RWPE2 (cell line): ENCODE results near the gene PLCH1.
A peak's percentile ranks its signal among the peaks of the same experiment; 100 is the strongest.

Experiments
- ATAC-seq: fragments of 200-7000 bp; cut with Tn5 transposase; 3 replicates; pipeline ENCODE4 v1.9.1; 2021; ENCODE audit warnings: low read depth
- DNase-seq: peaks from one replicate; pipeline ENCODE4 v3.0.0-alpha.2; 2020; ENCODE audit warnings: low spot score
- H3K27ac ChIP-seq: fragments of 450-650 bp; 2 replicates; pipeline ENCODE4 v1.5.1; 2017; ENCODE audit warnings: mild to moderate bottlenecking; ENCODE audit not compliant: poor library complexity, severe bottlenecking
- H3K27me3 ChIP-seq: fragments of 250-450 bp; sonication (Bioruptor Pico); 2 replicates; pipeline ENCODE4 v1.5.1; 2021; ENCODE audit warnings: mild to moderate bottlenecking, moderate library complexity; ENCODE audit not compliant: insufficient read depth, poor library complexity, severe bottlenecking
- H3K36me3 ChIP-seq: fragments of 250-450 bp; sonication (Bioruptor Pico); 2 replicates; pipeline ENCODE4 v1.5.1; 2020; ENCODE audit warnings: low read depth, mild to moderate bottlenecking, moderate library complexity
- H3K4me1 ChIP-seq: fragments of 250-450 bp; sonication (Bioruptor Pico); 2 replicates; pipeline ENCODE4 v1.5.1; 2021; ENCODE audit warnings: mild to moderate bottlenecking, moderate library complexity; ENCODE audit not compliant: insufficient read depth, poor library complexity, severe bottlenecking
- H3K4me3 ChIP-seq: fragments of 250-450 bp; sonication (Bioruptor Pico); 2 replicates; pipeline ENCODE4 v1.5.1; 2021; ENCODE audit warnings: mild to moderate bottlenecking, moderate library complexity; ENCODE audit not compliant: severe bottlenecking
- H3K9me3 ChIP-seq: fragments of 250-450 bp; sonication (Bioruptor Pico); 2 replicates; pipeline ENCODE4 v1.5.1; 2021; ENCODE audit warnings: mild to moderate bottlenecking, moderate library complexity; ENCODE audit not compliant: severe bottlenecking
- TF ChIP-seq, protein P1 (sequence below): fragments of 450-650 bp; IDR thresholded peaks from one replicate; pipeline ENCODE4 v1.5.1; 2017; ENCODE audit warnings: mild to moderate bottlenecking, moderate library complexity; ENCODE audit not compliant: poor library complexity, severe bottlenecking

The PLCH1 gene

DNA sequence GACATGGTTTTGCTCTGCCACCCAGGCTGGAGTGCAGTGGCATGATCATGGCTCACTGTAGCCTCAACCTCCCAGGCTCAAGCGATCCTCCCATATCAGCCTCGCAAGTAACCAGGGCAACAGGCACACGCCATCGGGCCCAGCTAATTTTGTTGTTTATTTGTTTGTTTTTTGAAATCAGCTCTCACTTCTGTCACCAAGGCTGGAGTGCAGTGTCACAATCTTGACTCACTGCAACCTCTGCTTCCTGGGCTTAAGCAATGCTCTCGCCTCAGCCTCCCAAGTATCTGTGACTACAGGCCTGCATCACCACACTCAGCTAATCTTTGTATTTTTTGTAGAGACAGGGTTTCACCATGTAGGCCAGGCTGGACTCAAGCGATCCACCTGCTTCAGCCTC is 26.3 kb upstream of the PLCH1 start:
- Histone ChIP-seq H3K27me3 (no peaks in the 10 kb centered on the region), H3K9me3 (no peaks in the 10 kb centered on the region), H3K4me1 (no peaks in the 10 kb centered on the region), H3K4me3 (no peak overlapping the region), H3K27ac (no peak overlapping the region), H3K36me3 (no peaks in the 10 kb centered on the region)
- TF ChIP-seq, protein P1, sequence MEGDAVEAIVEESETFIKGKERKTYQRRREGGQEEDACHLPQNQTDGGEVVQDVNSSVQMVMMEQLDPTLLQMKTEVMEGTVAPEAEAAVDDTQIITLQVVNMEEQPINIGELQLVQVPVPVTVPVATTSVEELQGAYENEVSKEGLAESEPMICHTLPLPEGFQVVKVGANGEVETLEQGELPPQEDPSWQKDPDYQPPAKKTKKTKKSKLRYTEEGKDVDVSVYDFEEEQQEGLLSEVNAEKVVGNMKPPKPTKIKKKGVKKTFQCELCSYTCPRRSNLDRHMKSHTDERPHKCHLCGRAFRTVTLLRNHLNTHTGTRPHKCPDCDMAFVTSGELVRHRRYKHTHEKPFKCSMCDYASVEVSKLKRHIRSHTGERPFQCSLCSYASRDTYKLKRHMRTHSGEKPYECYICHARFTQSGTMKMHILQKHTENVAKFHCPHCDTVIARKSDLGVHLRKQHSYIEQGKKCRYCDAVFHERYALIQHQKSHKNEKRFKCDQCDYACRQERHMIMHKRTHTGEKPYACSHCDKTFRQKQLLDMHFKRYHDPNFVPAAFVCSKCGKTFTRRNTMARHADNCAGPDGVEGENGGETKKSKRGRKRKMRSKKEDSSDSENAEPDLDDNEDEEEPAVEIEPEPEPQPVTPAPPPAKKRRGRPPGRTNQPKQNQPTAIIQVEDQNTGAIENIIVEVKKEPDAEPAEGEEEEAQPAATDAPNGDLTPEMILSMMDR: no peak
- DNase-seq (no peak), ATAC-seq (no peak)

DNA sequence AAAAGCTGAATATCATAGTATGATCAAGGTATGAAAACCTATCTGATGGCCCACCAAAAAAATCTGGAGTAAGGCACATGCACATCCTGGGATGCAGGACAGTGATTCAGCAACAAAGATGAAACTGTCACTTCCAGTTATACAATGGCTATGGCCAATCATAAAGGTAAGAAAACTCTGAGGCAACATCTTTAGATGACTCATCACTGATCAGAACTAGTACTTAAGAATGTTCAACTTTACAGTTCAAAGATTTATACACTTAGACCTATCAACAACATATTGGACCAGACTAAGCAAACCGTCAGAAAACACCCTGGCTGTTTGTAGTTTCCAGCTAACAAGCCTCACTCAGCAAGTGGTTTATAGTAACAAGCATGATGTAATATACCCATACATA is 21.3 kb upstream of the PLCH1 start:
- Histone ChIP-seq H3K4me3 (no peak overlapping the region), H3K27ac (no peak overlapping the region), H3K4me1 (no peaks in the 10 kb centered on the region), H3K9me3 (no peaks in the 10 kb centered on the region), H3K36me3 (0 out of 2 replicates have a peak, but pooled peaks cover 5% of the 10 kb centered on the region), H3K27me3 (no peaks in the 10 kb centered on the region)
- DNase-seq: no peak
- peak; percentile 74 for ATAC-seq
- TF ChIP-seq, protein P1: no peak

- DNase-seq (no peak), ATAC-seq (no peak)
- TF ChIP-seq, protein P1: no peak
- H3K4me3 ChIP-seq: no peak overlapping the region
- no peak overlapping the region for H3K27ac ChIP-seq
- no peaks in the 10 kb centered on the region for H3K9me3 ChIP-seq
- H3K4me1 ChIP-seq: no peaks in the 10 kb centered on the region
- 0 out of 2 replicates have a peak, but pooled peaks cover 5% of the 10 kb centered on the region for H3K36me3 ChIP-seq
- H3K27me3 ChIP-seq: no peaks in the 10 kb centered on the region
These were observed 19.1 kb upstream of the PLCH1 start for GRCh38 chr3:155763870-155764463.

- TF ChIP-seq, protein P1: no peak
- H3K36me3 ChIP-seq: 0 out of 2 replicates have a peak, but pooled peaks cover 5% of the 10 kb centered on the region
- no peak overlapping the region for H3K4me3 ChIP-seq
- no peaks in the 10 kb centered on the region for H3K9me3 ChIP-seq
- ATAC-seq: no peak
- no peak for DNase-seq
- no peak overlapping the region for H3K27ac ChIP-seq
- no peaks in the 10 kb centered on the region for H3K4me1 ChIP-seq
- H3K27me3 ChIP-seq: no peaks in the 10 kb centered on the region
These were observed 15.8 kb upstream of the PLCH1 start for GRCh38 chr3:155760653-155761052.

DNA sequence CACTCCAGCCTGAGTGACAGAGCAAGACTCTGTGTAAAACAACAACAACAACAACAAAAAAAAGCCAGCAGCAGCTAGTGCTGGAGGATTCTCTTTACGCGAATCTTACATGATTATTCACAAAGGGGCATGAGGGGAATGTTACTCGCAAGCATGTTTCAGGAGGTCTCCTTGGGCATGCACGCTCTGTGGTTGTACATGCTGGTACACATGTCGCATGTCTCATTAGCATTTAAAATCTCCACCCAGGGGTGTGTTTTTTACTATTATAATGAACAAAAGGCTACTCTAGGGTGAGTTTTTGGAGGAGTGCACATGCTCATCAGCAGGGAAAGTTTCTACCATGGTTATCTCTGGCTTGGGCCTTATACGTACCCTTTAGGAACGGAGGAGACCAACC is 12.7 kb upstream of the PLCH1 start:
- ATAC-seq: no peak
- Histone ChIP-seq H3K27me3 (no peaks in the 10 kb centered on the region), H3K36me3 (no peaks in the 10 kb centered on the region), H3K4me3 (no peak overlapping the region), H3K4me1 (no peaks in the 10 kb centered on the region), H3K9me3 (no peaks in the 10 kb centered on the region), H3K27ac (no peak overlapping the region)
- TF ChIP-seq, protein P1: no peak
- no peak for DNase-seq
